Retinal pigment epithelial cell (primary cell): Measurements from ENCODE around the gene FAAP20.

ENCODE experiments used
- DNase-seq: peaks from one replicate; pipeline ENCODE4 v3.0.0-alpha.2; 2010; ENCODE audit warnings: low read depth
- H3K4me3 ChIP-seq: 2 replicates; pipeline ENCODE4 v1.5.1; 2011; ENCODE audit warnings: mild to moderate bottlenecking, low read length, control low read depth, moderate library complexity
- CTCF ChIP-seq: conservative IDR thresholded peaks from 2 replicates; pipeline ENCODE4 v1.5.1; 2011; ENCODE audit warnings: low read depth, low read length, control low read depth, inconsistent platforms

FAAP20 gene

GRCh38 chr1:2233468-2233867 is 38.9 kb upstream of the FAAP20 start:
- DNase-seq = no peak
- no peak for TF ChIP-seq CTCF

GRCh38 chr1:2232916-2233438 is 38.4 kb upstream of the FAAP20 start:
- DNase-seq = no peak
- TF ChIP-seq CTCF = no peak
- peak overlapping the region; percentile 80 for H3K4me3 ChIP-seq

More at GRCh38 chr1:2233468-2233867, 38.9 kb upstream of the FAAP20 start:
- peak overlapping the region; percentile 31 for H3K4me3 ChIP-seq

GRCh38 chr1:2232255-2232915 is 37.8 kb upstream of the FAAP20 start:
- no peak for TF ChIP-seq CTCF
- H3K4me3 ChIP-seq = peak overlapping the region; percentile 80
- DNase-seq = no peak

GRCh38 chr1:2231532-2232254 is 37.1 kb upstream of the FAAP20 start:
- H3K4me3 ChIP-seq = peak overlapping the region; percentile 80
- TF ChIP-seq CTCF = no peak
- no peak for DNase-seq

- TF ChIP-seq CTCF = no peak
- no peak for DNase-seq
- H3K4me3 ChIP-seq = peak overlapping the region; percentile 80
Observed at GRCh38 chr1:2230781-2231531, 36.4 kb upstream of the FAAP20 start.

- TF ChIP-seq CTCF = no peak
Observed at GRCh38 chr1:2229911-2230731, 35.5 kb upstream of the FAAP20 start.

More at GRCh38 chr1:2229911-2230731, 35.5 kb upstream of the FAAP20 start:
- peak overlapping the region; percentile 80 for H3K4me3 ChIP-seq
- DNase-seq = no peak
